ENCODE data around the gene TCF4.
A peak's percentile ranks its signal among the peaks of the same experiment; 100 is the strongest.

TCF4 gene

DNA sequence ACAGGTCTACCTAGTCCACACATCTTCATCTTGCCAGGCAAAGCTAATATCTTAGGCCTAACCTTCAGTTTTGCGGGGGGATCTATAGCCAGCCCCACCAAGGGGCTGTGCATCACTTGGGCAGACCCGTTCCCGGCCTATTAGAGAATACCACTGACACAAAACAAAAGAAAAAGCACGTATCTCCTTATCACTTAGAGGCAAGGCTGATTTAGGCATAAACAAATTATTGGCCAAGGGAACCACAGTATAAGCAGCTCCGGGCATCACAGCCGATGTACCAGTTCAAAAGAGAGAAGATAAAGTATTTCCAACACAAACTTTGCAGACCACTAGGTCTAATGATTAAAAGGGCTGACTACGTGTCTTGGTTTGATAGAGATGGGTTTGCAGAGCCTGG is 248.0 kb downstream of the TCF4 start:
- DNase-seq: no peak

DNA sequence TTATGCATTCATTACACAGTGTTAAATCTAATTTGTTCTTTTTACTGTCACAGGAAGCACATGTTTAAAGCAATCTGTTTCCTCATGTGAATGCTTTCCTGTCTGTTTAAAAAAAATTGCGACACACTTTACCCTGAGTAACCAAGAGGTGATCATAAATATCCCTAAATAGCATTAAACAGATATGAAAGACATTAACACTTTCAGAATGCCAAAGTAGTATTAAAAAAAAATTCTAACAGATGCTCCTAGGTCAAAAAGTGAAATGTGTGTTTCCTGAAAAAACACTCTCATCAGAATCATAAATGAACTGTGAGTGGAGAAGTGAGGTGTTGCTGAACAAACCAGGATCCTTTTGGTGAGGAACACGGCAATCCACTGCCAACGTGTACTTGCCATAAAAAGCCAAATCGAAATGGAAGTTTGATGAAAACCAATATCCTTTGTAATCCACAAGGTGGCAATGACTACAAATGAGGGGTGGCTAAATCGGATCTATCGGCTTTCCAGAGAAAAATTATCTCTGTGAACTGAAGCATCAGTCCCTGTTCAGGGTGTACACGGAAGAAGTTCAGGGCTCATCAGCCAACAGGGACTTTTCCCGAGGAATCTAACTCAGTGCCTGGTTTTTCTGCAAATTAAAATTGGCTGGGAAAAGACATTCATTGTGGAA is 248.9 kb downstream of the TCF4 start:
- DNase-seq: no peak

- DNase-seq: no peak
Observed at GRCh38 chr18:55337908-55338521, 250.0 kb downstream of the TCF4 start.

DNA sequence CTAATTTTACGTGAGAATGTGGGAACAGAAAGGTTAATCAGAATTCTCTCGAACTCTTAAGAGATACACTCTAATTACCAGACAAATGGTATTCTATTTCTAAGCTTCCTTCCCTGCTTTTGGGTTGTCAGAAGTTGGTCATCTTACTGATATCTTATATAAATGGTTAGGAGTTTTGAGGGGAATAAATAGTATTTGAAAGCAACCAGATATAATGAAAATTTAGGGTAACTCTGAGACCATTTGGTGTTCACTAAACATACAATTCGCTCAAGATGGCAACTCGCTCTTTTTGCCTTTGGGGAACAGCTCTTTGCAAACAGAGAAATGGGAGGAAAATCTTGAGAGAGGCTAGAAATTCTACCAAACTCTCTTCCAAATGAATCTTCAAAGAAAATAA is 250.9 kb downstream of the TCF4 start:
- DNase-seq: no peak

- no peak for DNase-seq
Observed at GRCh38 chr18:55336438-55337100, 251.4 kb downstream of the TCF4 start.

DNA sequence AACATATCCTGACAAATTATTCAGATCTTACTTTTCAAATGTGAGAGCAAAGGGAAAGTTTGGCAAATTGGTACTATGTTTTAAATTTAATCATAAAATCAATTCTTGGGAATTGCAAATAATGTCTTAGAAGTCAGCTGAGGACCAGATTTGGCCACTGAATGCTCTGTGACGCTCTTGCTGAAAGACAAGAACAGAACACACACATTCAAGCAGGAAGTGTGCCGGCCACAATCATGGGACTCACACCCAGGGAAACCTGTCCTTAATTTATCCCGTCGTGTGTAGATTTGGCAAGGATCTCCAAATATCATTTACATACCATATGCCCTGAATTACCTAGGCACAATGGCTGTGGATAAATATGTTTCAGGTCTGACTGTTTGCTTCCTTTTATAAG is 253.1 kb downstream of the TCF4 start:
- no peak for DNase-seq

DNA sequence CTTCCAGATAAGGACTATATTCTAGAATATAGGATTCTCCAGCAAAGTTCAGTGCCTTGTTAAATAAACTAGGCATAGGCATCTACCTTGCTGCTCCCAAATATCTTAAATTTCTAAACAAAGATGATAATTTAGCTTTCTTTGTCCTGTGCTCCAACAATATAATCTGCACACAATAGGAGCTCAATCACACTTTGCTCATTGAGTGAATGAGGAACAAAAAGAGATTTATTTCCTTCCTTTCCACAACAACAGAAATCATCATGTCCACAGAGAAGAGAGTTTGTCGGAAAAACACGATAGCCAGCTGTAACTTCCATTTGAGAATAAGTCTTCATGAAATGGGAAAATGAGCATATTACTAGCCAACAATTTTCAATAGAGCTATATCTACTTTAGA is 256.7 kb downstream of the TCF4 start:
- DNase-seq: no peak

- no peak for DNase-seq
Observed at GRCh38 chr18:55328301-55328700, 259.7 kb downstream of the TCF4 start.

- DNase-seq: no peak
Observed at GRCh38 chr18:55327454-55327853, 260.5 kb downstream of the TCF4 start.

DNA sequence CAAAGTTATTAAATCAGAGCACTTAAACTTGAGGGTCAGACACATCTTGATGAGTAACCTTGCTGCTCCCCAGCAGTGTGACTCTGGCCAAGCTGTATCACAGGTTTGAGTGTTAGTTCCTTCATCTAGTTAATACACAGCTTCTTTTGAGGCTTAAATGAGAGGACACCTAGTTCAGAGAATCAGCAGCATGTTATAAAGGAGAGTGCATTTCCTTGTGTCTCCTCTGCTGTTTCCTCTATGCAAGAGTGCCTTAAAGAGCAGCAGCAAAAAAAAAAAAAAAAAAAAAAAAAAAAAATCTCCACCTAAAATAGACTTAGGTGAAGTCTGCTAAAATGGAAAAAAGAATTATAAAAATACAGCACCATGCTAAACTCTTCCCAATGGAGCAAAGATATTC is 261.9 kb downstream of the TCF4 start:
- DNase-seq: no peak

- no peak for DNase-seq
Observed at GRCh38 chr18:55324166-55324565, 263.8 kb downstream of the TCF4 start.

DNA sequence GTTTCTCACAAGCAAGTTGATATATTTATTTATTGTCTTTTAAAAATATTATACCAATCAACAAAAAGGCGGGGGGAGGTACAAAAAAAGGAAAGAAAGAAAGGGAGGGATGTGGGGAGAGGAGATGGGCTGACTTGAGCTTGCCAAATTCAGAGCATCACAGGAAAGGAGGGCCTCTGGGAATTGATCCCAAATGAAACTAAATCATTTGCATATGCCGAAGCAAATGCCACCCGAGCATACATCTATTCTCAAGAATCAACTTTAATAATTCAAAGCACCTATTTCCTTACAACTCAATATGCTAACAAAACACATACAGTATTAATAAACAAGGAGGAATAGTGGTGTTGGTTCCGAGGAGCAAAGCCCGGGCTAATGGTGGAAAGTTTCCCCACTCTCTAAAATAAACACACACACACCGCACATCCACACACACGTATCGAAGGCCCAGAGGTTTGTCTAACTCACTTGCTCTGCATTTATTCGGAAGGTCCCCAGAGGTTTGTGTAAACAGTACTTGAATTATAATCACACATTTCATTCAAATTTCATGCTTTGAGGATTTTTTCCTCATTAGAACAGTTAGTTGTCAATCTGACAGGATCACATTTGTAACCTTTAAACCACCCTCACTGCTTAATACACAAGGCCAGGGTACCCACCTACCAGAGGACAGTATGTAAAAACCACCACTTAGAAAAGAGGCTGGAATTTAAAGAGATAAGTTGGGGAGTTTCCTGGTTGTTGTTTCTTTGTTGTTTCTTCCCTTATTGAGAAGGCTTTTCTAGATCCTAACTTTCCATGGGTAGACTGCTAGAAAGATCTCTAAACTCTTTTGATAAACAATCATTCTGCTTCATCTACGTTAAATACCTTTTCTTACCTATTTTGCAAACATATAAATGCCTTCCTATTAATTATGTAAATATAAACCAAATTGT is 264.7 kb downstream of the TCF4 start:
- DNase-seq: no peak

DNA sequence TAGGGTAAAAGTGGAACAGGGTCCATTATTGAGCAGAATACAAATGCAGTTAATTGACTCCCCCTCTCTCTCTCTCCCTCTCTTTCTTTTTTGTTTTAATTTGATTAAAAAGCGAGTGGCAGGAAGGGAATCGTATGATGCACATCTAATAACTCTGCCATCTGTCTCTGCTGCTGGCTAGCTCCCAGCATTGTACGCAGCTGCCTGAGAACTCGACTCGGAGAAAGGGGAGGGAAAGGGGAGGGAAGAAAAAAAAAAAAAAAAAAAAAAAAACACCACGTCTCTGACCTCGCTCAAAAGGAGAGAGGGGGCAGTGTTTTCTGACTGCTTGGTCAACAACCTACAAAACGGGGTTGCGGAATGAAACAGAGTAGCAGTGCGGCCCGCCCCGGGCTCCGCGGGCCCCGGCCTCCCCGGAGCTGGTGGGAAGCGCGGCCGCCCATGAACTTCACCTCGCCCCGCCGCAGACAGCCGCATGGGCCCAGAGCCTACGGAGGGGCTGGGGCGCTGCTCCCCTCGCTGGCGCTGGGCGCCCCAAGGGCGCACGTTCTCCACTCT is 265.7 kb downstream of the TCF4 start:
- no peak for DNase-seq

- peak; percentile 18 for DNase-seq
Observed at GRCh38 chr18:55321265-55322177, 266.5 kb downstream of the TCF4 start.

DNA sequence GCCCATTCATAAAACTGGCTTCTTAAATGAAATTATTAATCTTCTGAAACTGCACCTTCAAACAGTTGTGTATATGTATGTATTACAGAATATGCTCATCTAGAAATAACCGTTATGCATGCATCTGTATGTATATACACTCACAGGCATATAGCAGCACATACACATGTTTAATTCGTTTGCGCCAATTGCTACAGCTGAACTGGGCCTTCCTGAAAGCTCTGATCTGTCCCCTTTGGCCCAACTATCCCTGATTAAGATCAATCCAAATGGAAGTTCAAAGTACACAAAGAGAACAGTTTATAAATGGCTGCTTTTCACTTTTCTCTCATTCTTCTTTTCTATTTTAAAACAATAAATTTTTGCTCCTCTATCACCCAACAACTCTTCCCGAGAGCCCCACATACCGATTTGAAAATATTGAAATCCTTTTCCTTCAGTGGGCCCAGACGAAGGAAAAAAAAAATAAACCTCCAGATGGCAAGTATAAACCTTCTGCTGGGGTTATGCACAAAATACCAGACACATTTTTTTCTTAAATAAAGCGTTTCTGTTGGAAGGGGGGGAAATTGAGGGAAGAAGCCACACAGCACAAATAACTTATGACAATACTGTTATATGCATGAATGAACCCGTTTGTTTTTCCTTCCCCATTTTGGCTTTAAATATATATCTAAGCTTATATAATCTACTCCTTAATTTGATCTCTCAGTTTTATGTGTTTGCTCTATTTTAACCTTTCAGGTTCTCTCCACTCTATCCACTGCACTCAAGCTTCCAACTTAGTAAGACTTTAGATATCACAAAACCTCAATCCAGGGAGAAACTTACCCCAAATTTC is 267.3 kb downstream of the TCF4 start:
- no peak for DNase-seq

DNA sequence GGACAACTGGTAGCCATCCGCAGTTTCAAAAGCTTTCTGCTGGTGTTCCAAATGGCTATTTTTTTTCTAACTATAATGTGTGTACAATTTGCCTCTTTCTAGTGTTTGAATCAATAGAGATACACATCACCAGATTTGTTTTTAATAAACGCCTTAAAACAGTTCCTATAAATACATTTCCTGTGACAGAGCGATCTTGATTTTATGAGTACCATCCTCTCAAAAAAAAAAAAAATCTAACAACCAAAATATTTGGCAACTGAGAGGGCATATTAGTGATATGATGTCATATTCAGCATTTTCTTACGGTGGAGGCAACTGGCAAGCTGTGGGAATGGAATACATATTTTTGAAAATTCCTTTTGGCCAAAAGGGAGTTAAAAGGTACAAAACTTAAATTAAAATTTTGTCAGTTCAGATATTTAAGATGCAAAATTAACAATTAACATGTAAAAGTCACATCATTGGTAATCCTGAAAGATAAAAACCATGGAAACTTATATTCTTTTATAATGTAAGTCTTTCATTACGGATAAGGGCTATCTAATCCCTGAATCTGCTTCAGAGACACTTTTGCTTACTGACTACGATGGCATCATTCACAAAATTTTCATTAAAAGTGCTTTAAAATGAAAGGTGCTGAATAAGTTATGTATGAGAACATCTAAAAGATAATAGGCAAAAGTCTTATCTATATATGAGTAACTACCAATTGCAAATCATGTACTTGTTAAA is 268.4 kb downstream of the TCF4 start:
- DNase-seq: no peak

- no peak for DNase-seq
Observed at GRCh38 chr18:55318951-55319441, 269.0 kb downstream of the TCF4 start.

DNA sequence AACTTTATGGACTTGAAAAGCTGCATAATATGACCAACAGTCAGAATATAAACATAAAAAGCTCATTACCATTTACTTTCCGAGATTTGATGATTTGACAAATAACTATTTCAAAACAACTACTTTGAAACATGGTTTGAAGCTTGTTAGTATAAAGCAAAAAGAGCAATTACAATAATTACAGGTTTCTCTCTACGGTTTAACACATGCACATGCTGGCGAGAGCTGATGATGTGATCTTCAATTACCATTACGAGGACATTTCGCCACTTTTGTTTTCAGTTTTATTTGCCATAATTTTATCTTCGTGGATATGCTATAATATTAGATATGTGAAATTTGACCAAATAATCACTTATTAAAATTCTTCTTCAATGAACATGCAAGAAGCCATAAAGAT is 270.1 kb downstream of the TCF4 start:
- no peak for DNase-seq

GRCh38 chr18:55317324-55317723 is 270.7 kb downstream of the TCF4 start:
- DNase-seq: no peak

All from CD4-positive, alpha-beta T cell treated with Interleukin-12 subunit alpha and Interleukin-12 subunit beta, for 1 hour (primary cell).